ENCODE results near the gene MYL6. TPM values are rescaled to one million over a fixed set of nuclear protein-coding genes. Genes with fewer than 3 reads are reported as not detected.

The MYL6 gene
- polyA plus RNA-seq, 1 experiment, result 5,667 TPM

DNA sequence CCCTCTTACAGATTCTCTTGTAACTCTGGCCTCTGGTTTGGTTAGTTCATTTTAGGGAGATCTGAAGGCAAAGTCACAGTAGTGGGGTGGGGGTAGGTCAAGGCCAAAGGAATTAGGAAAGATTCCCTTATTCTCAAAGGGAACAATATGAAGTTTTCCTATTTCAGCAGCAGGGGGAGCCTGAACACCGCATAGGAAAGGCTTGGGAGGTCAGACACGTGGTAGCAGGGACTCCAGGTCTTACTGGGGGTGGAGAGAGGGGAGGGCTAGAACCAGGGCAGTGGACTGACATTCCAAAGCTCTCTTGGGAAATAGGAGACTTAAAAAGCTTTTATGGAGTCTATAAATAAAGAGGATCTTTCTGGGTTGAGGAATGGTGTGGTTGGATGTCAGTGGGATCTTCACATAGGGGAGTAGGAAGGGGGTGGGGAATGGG lies 38.8 kb upstream of the MYL6 start:
- DNase-seq (ENCODE audit: low read depth), result peak; percentile 87
- Histone ChIP-seq H3K27me3 (ENCODE audit: control insufficient read depth, insufficient read depth, low read length) (no peaks in the 10 kb centered on the region), H3K4me3 (ENCODE audit: low read depth, low read length) (no peak overlapping the region), H3K36me3 (ENCODE audit: control insufficient read depth, insufficient read depth, low read length) (peaks cover 10% of the 10 kb centered on the region)
- ChIA-PET POLR2A (interaction anchor here (0.6 to 1.9 kb wide), 6 partner anchors 8 to 103 kb away, joined by 3 to 8 read pairs (median 6); partner anchors contain the start of genes ESYT1, PA2G4 and RNF41), CTCF (interaction anchor here (0.7 to 6.8 kb wide), 34 partner anchors 9 to 344 kb away, joined by 3 to 134 read pairs (median 5); partner anchors contain the start of genes ANKRD52, CNPY2, COQ10A and CS)
- TF ChIP-seq, protein P1, sequence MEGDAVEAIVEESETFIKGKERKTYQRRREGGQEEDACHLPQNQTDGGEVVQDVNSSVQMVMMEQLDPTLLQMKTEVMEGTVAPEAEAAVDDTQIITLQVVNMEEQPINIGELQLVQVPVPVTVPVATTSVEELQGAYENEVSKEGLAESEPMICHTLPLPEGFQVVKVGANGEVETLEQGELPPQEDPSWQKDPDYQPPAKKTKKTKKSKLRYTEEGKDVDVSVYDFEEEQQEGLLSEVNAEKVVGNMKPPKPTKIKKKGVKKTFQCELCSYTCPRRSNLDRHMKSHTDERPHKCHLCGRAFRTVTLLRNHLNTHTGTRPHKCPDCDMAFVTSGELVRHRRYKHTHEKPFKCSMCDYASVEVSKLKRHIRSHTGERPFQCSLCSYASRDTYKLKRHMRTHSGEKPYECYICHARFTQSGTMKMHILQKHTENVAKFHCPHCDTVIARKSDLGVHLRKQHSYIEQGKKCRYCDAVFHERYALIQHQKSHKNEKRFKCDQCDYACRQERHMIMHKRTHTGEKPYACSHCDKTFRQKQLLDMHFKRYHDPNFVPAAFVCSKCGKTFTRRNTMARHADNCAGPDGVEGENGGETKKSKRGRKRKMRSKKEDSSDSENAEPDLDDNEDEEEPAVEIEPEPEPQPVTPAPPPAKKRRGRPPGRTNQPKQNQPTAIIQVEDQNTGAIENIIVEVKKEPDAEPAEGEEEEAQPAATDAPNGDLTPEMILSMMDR (IDR thresholded peaks at IDR 0.05; ENCODE audit: insufficient read depth, low read depth, low read length), result peak; percentile 79

- H3K27me3 ChIP-seq (ENCODE audit: control insufficient read depth, insufficient read depth, low read length), result no peaks in the 10 kb centered on the region
- H3K36me3 ChIP-seq (ENCODE audit: control insufficient read depth, insufficient read depth, low read length), result peaks cover 10% of the 10 kb centered on the region
- TF ChIP-seq, protein P1 (IDR thresholded peaks at IDR 0.05; ENCODE audit: insufficient read depth, low read depth, low read length), result no peak
- CTCF ChIA-PET, result interaction anchor here (0.7 to 6.8 kb wide), 30 partner anchors 8 to 343 kb away, joined by 3 to 134 read pairs (median 5); partner anchors contain the start of genes ANKRD52, COQ10A, CS and ERBB3
- POLR2A ChIA-PET, result interaction anchor here (1.0 to 1.3 kb wide), 2 partner anchors 16 to 43 kb away, joined by 3 to 6 read pairs; partner anchors contain the start of gene PA2G4
- no peak for DNase-seq (ENCODE audit: low read depth)
- no peak overlapping the region for H3K4me3 ChIP-seq (ENCODE audit: low read depth, low read length)
These were observed 37.9 kb upstream of the MYL6 start for GRCh38 chr12:56120158-56120846.

- no peaks in the 10 kb centered on the region for H3K27me3 ChIP-seq (ENCODE audit: control insufficient read depth, insufficient read depth, low read length)
- POLR2A ChIA-PET, result no interaction called here
- CTCF ChIA-PET, result interaction anchor here (4.8 to 6.8 kb wide), 2 partner anchors 39 to 69 kb away, joined by 52 to 134 read pairs; partner anchors contain the start of genes MYL6 and SMARCC2
- DNase-seq (ENCODE audit: low read depth), result no peak
- TF ChIP-seq, protein P1 (IDR thresholded peaks at IDR 0.05; ENCODE audit: insufficient read depth, low read depth, low read length), result no peak
- peaks cover 10% of the 10 kb centered on the region for H3K36me3 ChIP-seq (ENCODE audit: control insufficient read depth, insufficient read depth, low read length)
- no peak overlapping the region for H3K4me3 ChIP-seq (ENCODE audit: low read depth, low read length)
These were observed 36.8 kb upstream of the MYL6 start for GRCh38 chr12:56121204-56121870.

DNA sequence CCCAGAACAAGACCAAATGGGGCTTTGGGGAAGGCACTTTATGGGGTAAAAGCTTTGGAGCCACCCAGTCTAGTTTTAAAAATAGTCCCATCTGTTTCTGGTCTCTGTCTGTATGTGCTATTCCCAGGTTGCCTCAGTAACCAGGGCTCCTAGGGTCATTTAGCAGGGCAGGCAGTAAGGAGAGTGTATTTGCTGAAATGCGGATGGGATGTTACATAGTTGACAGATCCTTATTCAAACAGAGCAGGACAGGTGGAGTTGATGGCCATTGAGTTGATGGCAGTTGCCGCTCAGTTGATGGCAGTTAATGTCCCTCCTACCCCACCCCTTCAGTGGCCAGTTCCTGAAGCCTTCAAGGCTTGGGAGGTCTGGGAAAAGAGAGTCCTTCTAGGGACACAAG lies 35.5 kb upstream of the MYL6 start:
- ChIA-PET CTCF (interaction anchor here (6.8 kb wide), 1 partner anchor 67 kb away, joined by 134 read pairs; the partner anchor contains the start of gene SMARCC2), POLR2A (no interaction called here)
- Histone ChIP-seq H3K27me3 (ENCODE audit: control insufficient read depth, insufficient read depth, low read length) (no peaks in the 10 kb centered on the region), H3K4me3 (ENCODE audit: low read depth, low read length) (no peak overlapping the region), H3K36me3 (ENCODE audit: control insufficient read depth, insufficient read depth, low read length) (peaks cover 10% of the 10 kb centered on the region)
- no peak for DNase-seq (ENCODE audit: low read depth)
- TF ChIP-seq, protein P1 (IDR thresholded peaks at IDR 0.05; ENCODE audit: insufficient read depth, low read depth, low read length), result no peak

DNA sequence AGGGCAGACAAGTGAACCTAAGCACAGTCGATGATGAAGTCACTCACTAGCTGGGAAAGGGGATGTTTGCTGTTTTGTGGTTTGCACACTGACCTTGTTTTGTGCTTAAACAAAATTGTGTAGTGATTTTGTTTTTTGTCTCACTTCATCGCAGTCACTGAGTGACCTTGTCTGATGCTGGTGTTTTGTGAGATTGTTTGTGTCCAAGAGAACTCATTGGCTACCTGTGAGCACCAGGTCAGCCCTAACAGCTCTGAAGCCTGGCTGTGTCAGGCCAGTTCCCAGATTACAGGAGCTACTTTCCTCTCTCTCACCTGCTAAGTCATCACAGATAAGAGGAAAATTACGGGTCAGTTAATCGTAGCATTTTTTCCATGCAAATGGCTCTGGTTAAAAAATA lies 34.0 kb upstream of the MYL6 start:
- TF ChIP-seq, protein P1 (IDR thresholded peaks at IDR 0.05; ENCODE audit: insufficient read depth, low read depth, low read length), result no peak
- Histone ChIP-seq H3K4me3 (ENCODE audit: low read depth, low read length) (no peak overlapping the region), H3K27me3 (ENCODE audit: control insufficient read depth, insufficient read depth, low read length) (no peaks in the 10 kb centered on the region), H3K36me3 (ENCODE audit: control insufficient read depth, insufficient read depth, low read length) (peaks cover 8% of the 10 kb centered on the region)
- no peak for DNase-seq (ENCODE audit: low read depth)
- ChIA-PET POLR2A (interaction anchor here (0.5 kb wide), 1 partner anchor 39 kb away, joined by 4 read pairs; no protein-coding TSS in a partner anchor), CTCF (interaction anchor here (0.9 to 2.0 kb wide), 8 partner anchors 28 to 132 kb away, joined by 3 to 24 read pairs (median 4); partner anchors contain the start of genes MYL6B, RNF41 and SMARCC2)

Data from BJ (cell line).